Testis (tissue), 3 donors: ENCODE results near the gene PCDHA1. TPM values are rescaled to one million over a fixed set of nuclear protein-coding genes. Genes with fewer than 3 reads are reported as not detected.

Experiments used
- DNase-seq: peaks from one replicate; pipeline ENCODE4 v3.0.0-alpha.2; 2019
- H3K27ac ChIP-seq, 2 donors: fragments of 200-600 bp; sonication (generic); one replicate each; pipeline ENCODE4 v1.5.1; 2019
- H3K27me3 ChIP-seq: fragments of 200-600 bp; sonication (generic); one replicate; pipeline ENCODE4 v1.5.1; 2019
- H3K36me3 ChIP-seq: fragments of 200-600 bp; sonication (generic); one replicate; pipeline ENCODE4 v1.5.1; 2017; ENCODE audit warnings: low read depth; ENCODE audit errors: missing control alignments
- H3K4me1 ChIP-seq: fragments of 200-600 bp; sonication (generic); one replicate; pipeline ENCODE4 v1.5.1; 2019
- H3K4me3 ChIP-seq, 2 donors: fragments of 200-600 bp; sonication (generic); one replicate each; pipeline ENCODE4 v1.5.1; 2017 to 2019
- H3K9me3 ChIP-seq: fragments of 200-600 bp; sonication (generic); one replicate; pipeline ENCODE4 v1.5.1; 2017
- CTCF ChIP-seq, 3 experiments: fragments of 450-650 bp in 2 of 3; fragments of 200-600 bp in 1 of 3; sonication (generic) in 1 of 3; IDR thresholded peaks; one replicate each; pipeline ENCODE4 v1.5.1; 2016 to 2019; ENCODE audit warnings: antibody characterized with exemption in 3 of 3, mild to moderate bottlenecking in 2 of 3, moderate library complexity in 1 of 3
- POLR2A ChIP-seq: fragments of 450-650 bp; IDR thresholded peaks from one replicate; pipeline ENCODE4 v1.6.1; 2017; ENCODE audit warnings: antibody characterized with exemption, mild to moderate bottlenecking, moderate library complexity
- WGBS, 2 donors: methylation state at CpG; one replicate each; pipeline ENCODE4 v1.1.5; 2018; 5-methylcytosine and 5-hydroxymethylcytosine counted together
- intact Hi-C: fragments of 100-400 bp; cut with DNase I; formaldehyde crosslinking; loops from one replicate; pipeline ENCODE4 v1.15.1; 2023; ENCODE audit warnings: low total_unique reads
- polyA plus RNA-seq: library from polyadenylated mRNA; stranded (reverse); fragments of 350-450 nt; fragmentation: Illumina TruSeq; extraction: RNeasy Lipid Tissue Mini Kit (QIAGEN cat#74804); gene quantifications from one replicate; pipeline ENCODE4 v1.2.3, GENCODE V29; 2014; ENCODE audit warnings: low read depth, low replicate concordance; ENCODE audit not compliant: insufficient read depth
- total RNA-seq, 2 donors: library from RNA; depleted of rRNA; stranded (reverse); fragments of >200 nt; gene quantifications; one replicate each; pipeline ENCODE4 v1.2.3, GENCODE V29; 2016

Gene PCDHA1
- total and polyA plus RNA-seq, 3 donors from 2014 or later, result 1.7 to 2.6 (median 1.8) TPM

DNA sequence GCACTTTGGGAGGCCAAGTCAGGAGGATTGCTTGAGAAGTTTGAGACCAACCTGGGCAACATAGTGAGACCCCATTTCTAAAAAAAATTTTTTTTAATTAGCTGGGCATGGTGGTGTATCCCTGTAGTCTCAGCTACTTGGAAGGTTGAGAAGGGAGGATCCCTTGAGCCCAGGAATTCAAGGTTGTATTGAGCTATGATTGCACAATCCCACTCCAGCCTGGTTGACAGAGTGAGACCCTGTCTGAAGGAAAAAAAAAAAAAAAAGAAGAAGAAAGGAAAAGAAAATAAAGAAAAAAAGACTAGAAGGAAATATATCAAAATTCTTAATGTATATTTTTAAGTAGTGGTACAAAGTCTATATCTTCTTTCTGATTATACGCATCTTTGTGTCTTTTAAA, 236.4 kb downstream of the PCDHA1 start:
- intact Hi-C loops, result no loop called here
- Histone ChIP-seq H3K4me1 (no peaks in the 10 kb centered on the region), H3K36me3 (no peaks in the 10 kb centered on the region), H3K27ac (no peak overlapping the region), H3K27me3 (no peaks in the 10 kb centered on the region), H3K4me3 (no peak overlapping the region), H3K9me3 (no peaks in the 10 kb centered on the region)
- no peak for DNase-seq
- WGBS, 2 donors, result 96 to 97% methylated on average over 1 of the region's 1 CpG
- no peak for TF ChIP-seq CTCF (IDR thresholded peaks at IDR 0.05)
- TF ChIP-seq POLR2A, result no peak

DNA sequence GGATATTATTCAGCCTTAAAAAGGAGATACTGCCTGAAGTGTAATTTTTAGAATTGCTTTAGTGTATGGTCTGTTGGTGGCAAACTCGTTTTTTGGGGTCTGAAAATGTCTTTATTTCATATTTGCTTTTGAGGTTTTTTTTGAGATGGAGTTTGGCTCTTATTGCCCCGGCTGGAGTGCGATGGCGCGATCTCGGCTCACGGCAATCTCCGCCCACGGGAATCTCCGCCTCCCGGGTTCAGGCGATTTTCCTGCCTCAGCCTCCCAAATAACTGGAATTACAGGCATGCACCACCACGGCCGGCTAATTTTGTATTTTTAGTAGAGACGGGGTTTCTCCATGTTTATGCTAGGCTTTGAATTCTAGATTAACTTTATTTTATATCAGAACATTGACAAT, 245.1 kb downstream of the PCDHA1 start:
- TF ChIP-seq CTCF (IDR thresholded peaks at IDR 0.05), result no peak
- no peak for TF ChIP-seq POLR2A
- no peaks in the 10 kb centered on the region for H3K36me3 ChIP-seq
- H3K4me1 ChIP-seq, result no peaks in the 10 kb centered on the region
- no peak for DNase-seq
- no peaks in the 10 kb centered on the region for H3K27me3 ChIP-seq
- H3K27ac ChIP-seq, result no peak overlapping the region
- intact Hi-C loops, result no loop called here
- WGBS, 2 donors, result 52 to 65% methylated on average over 15 of the region's 15 CpGs
- no peaks in the 10 kb centered on the region for H3K9me3 ChIP-seq
- H3K4me3 ChIP-seq, result peak overlapping the region; percentile 3 to 21

DNA sequence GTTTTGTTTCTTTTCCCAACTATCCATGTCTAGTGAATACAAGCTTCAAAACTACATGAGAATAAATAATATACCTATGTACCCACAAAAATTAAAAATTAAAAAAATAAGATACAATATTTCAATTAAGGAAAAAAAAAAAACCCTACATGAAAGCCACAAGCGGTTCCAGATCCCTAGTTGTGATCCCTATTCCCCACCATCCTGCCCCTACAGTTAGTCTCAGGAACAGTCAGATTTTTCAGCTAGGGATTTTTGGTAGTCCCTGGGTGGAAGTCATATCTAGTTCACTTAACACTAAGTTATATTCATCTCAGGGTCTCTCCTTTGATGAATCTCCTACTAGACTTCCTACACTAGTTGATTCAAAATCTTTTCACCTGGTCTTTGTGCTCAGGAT, 246.7 kb downstream of the PCDHA1 start:
- TF ChIP-seq CTCF (IDR thresholded peaks at IDR 0.05) (no peak), POLR2A (no peak)
- WGBS, 2 donors, result 50 to 71% methylated on average over 1 of the region's 1 CpG
- Histone ChIP-seq H3K36me3 (no peaks in the 10 kb centered on the region), H3K4me1 (no peaks in the 10 kb centered on the region), H3K27ac (no peak overlapping the region), H3K27me3 (no peaks in the 10 kb centered on the region), H3K9me3 (no peaks in the 10 kb centered on the region), H3K4me3 (no peak overlapping the region)
- DNase-seq, result no peak
- intact Hi-C loops, result no loop called here

GRCh38 chr5:141039061-141039460, 253.1 kb downstream of the PCDHA1 start:
- H3K4me1 ChIP-seq, result no peaks in the 10 kb centered on the region
- no peaks in the 10 kb centered on the region for H3K36me3 ChIP-seq
- H3K9me3 ChIP-seq, result no peaks in the 10 kb centered on the region
- H3K27me3 ChIP-seq, result no peaks in the 10 kb centered on the region
- intact Hi-C loops, result no loop called here
- H3K27ac ChIP-seq, result no peak overlapping the region
- no peak for DNase-seq
- TF ChIP-seq CTCF (IDR thresholded peaks at IDR 0.05) (no peak), POLR2A (no peak)
- no peak overlapping the region for H3K4me3 ChIP-seq

- no peak overlapping the region for H3K27ac ChIP-seq
- TF ChIP-seq POLR2A (no peak), CTCF (IDR thresholded peaks at IDR 0.05) (no peak)
- peak; percentile 17 for DNase-seq
- H3K4me3 ChIP-seq, result peak overlapping the region in 1 of 2 donors; percentile 51
- WGBS, 2 donors, result 29 to 37% methylated on average over 3 of the region's 3 CpGs
- H3K27me3 ChIP-seq, result no peaks in the 10 kb centered on the region
- no peaks in the 10 kb centered on the region for H3K9me3 ChIP-seq
- intact Hi-C loops, result no loop called here
- H3K36me3 ChIP-seq, result no peaks in the 10 kb centered on the region
- no peaks in the 10 kb centered on the region for H3K4me1 ChIP-seq
These were observed 253.6 kb downstream of the PCDHA1 start for GRCh38 chr5:141039517-141039916.
